Breast epithelium (tissue), 4 donors: Measurements from ENCODE around the gene OSBPL1A. TPM values are rescaled to one million over a fixed set of nuclear protein-coding genes. Genes with fewer than 3 reads are reported as not detected.

Experiments
- DNase-seq, 2 donors: peaks; one replicate each; pipeline ENCODE4 v3.0.0-alpha.2; 2019; ENCODE audit warnings: low spot score in 2 of 2
- H3K27ac ChIP-seq, 2 donors: fragments of 200-600 bp; sonication (generic) in 1 of 2; one replicate each; pipeline ENCODE4 v1.5.1; 2016 to 2019; ENCODE audit warnings: mild to moderate bottlenecking in 1 of 2
- H3K27me3 ChIP-seq, 2 donors: fragments of 200-600 bp; sonication (generic) in 1 of 2; one replicate each; pipeline versions ENCODE4 v1.5.1 to v1.6.0; 2017 to 2019; ENCODE audit warnings: control low read depth in 1 of 2, mild to moderate bottlenecking in 1 of 2
- H3K36me3 ChIP-seq: fragments of 200-600 bp; one replicate; pipeline ENCODE4 v1.5.1; 2019
- H3K4me1 ChIP-seq, 2 donors: fragments of 200-600 bp; sonication (generic); one replicate each; pipeline ENCODE4 v1.5.1; 2016 to 2019; ENCODE audit warnings: control low read depth in 1 of 2
- H3K4me3 ChIP-seq, 3 donors: fragments of 200-600 bp; sonication (generic); 1 replicate in 2 of 3; 2 replicates in 1 of 3; pipeline ENCODE4 v1.5.1; 2016 to 2019; ENCODE audit warnings: mild to moderate bottlenecking in 3 of 3, moderate library complexity in 2 of 3
- H3K9me3 ChIP-seq, 2 donors: fragments of 200-600 bp; sonication (generic) in 1 of 2; one replicate each; pipeline ENCODE4 v1.5.1; 2016 to 2019; ENCODE audit warnings: control low read depth in 1 of 2
- CTCF ChIP-seq, 3 donors: fragments of 450-650 bp; IDR thresholded peaks; one replicate each; pipeline ENCODE4 v1.5.1; 2016 to 2017; ENCODE audit warnings: antibody characterized with exemption in 3 of 3, mild to moderate bottlenecking in 3 of 3, moderate library complexity in 3 of 3
- POLR2A ChIP-seq: fragments of 450-650 bp; IDR thresholded peaks from one replicate; pipeline ENCODE4 v1.6.1; 2016; ENCODE audit warnings: antibody characterized with exemption, mild to moderate bottlenecking, moderate library complexity
- POLR2AphosphoS5 ChIP-seq, 3 donors: sonication (generic); formaldehyde crosslinking; IDR thresholded peaks; one replicate each; pipeline ENCODE4 v1.6.1; 2017; ENCODE audit warnings: antibody characterized with exemption in 3 of 3
- intact Hi-C: fragments of 100-400 bp; cut with DNase I; formaldehyde crosslinking; loops from one replicate; pipeline ENCODE4 v1.15.1; 2023; ENCODE audit warnings: low total_unique reads
- total RNA-seq, 3 donors: library from RNA; depleted of rRNA; stranded (reverse); fragments of >200 nt; gene quantifications; one replicate each; pipeline ENCODE4 v1.1.0, GENCODE V29; 2016

The OSBPL1A gene
- total RNA-seq, 3 donors from 2014 or later, result 61.1 to 84.3 (median 77.0) TPM

- Histone ChIP-seq H3K4me3 (no peak overlapping the region), H3K9me3 (no peaks in the 10 kb centered on the region), H3K36me3 (no peaks in the 10 kb centered on the region), H3K4me1 (no peaks in the 10 kb centered on the region), H3K27me3 (no peaks in the 10 kb centered on the region), H3K27ac (no peak overlapping the region)
- intact Hi-C loops, result no loop called here
- TF ChIP-seq POLR2AphosphoS5 (IDR thresholded peaks at IDR 0.05) (no peak), CTCF (IDR thresholded peaks at IDR 0.05) (no peak), POLR2A (no peak)
- no peak for DNase-seq
Measured at GRCh38 chr18:24263050-24263449, 134.6 kb downstream of the OSBPL1A start.

GRCh38 chr18:24262087-24262486 is 135.5 kb downstream of the OSBPL1A start:
- DNase-seq, result no peak
- no peak overlapping the region for H3K27ac ChIP-seq
- H3K27me3 ChIP-seq, result no peaks in the 10 kb centered on the region
- no peak overlapping the region for H3K4me3 ChIP-seq
- TF ChIP-seq POLR2A (no peak), CTCF (IDR thresholded peaks at IDR 0.05) (no peak), POLR2AphosphoS5 (IDR thresholded peaks at IDR 0.05) (no peak)
- intact Hi-C loops, result no loop called here
- no peaks in the 10 kb centered on the region for H3K4me1 ChIP-seq
- H3K9me3 ChIP-seq, result no peaks in the 10 kb centered on the region
- no peaks in the 10 kb centered on the region for H3K36me3 ChIP-seq

- Histone ChIP-seq H3K36me3 (no peaks in the 10 kb centered on the region), H3K27ac (no peak overlapping the region), H3K4me1 (no peaks in the 10 kb centered on the region), H3K4me3 (no peak overlapping the region), H3K27me3 (no peaks in the 10 kb centered on the region), H3K9me3 (no peaks in the 10 kb centered on the region)
- no peak for TF ChIP-seq CTCF (IDR thresholded peaks at IDR 0.05)
- no peak for TF ChIP-seq POLR2AphosphoS5 (IDR thresholded peaks at IDR 0.05)
- TF ChIP-seq POLR2A, result no peak
- DNase-seq, result no peak
- intact Hi-C loops, result no loop called here
Measured at GRCh38 chr18:24259869-24260641, 137.6 kb downstream of the OSBPL1A start.

GRCh38 chr18:24254071-24254470 is 143.6 kb downstream of the OSBPL1A start:
- no peaks in the 10 kb centered on the region for H3K4me1 ChIP-seq
- H3K36me3 ChIP-seq, result no peaks in the 10 kb centered on the region
- H3K4me3 ChIP-seq, result no peak overlapping the region
- no peaks in the 10 kb centered on the region for H3K27me3 ChIP-seq
- H3K9me3 ChIP-seq, result no peaks in the 10 kb centered on the region
- intact Hi-C loops, result no loop called here
- no peak overlapping the region for H3K27ac ChIP-seq
- no peak for DNase-seq
- TF ChIP-seq POLR2A, result no peak
- no peak for TF ChIP-seq POLR2AphosphoS5 (IDR thresholded peaks at IDR 0.05)
- no peak for TF ChIP-seq CTCF (IDR thresholded peaks at IDR 0.05)

GRCh38 chr18:24249716-24250115 is 147.9 kb downstream of the OSBPL1A start:
- intact Hi-C loops, result no loop called here
- no peaks in the 10 kb centered on the region for H3K9me3 ChIP-seq
- no peak for DNase-seq
- no peak overlapping the region for H3K4me3 ChIP-seq
- TF ChIP-seq POLR2AphosphoS5 (IDR thresholded peaks at IDR 0.05) (no peak), CTCF (IDR thresholded peaks at IDR 0.05) (no peak), POLR2A (no peak)
- H3K27ac ChIP-seq, result no peak overlapping the region
- no peaks in the 10 kb centered on the region for H3K4me1 ChIP-seq
- H3K27me3 ChIP-seq, result no peaks in the 10 kb centered on the region
- H3K36me3 ChIP-seq, result no peaks in the 10 kb centered on the region
